GM12872 (cell line): ENCODE measurements around the gene TLN1.

Experiments
- CTCF ChIP-seq: IDR thresholded peaks from 3 replicates; pipeline ENCODE4 v1.5.1; 2011; ENCODE audit warnings: low read depth, mild to moderate bottlenecking, low read length, moderate library complexity; ENCODE audit not compliant: insufficient read depth

The TLN1 gene

DNA sequence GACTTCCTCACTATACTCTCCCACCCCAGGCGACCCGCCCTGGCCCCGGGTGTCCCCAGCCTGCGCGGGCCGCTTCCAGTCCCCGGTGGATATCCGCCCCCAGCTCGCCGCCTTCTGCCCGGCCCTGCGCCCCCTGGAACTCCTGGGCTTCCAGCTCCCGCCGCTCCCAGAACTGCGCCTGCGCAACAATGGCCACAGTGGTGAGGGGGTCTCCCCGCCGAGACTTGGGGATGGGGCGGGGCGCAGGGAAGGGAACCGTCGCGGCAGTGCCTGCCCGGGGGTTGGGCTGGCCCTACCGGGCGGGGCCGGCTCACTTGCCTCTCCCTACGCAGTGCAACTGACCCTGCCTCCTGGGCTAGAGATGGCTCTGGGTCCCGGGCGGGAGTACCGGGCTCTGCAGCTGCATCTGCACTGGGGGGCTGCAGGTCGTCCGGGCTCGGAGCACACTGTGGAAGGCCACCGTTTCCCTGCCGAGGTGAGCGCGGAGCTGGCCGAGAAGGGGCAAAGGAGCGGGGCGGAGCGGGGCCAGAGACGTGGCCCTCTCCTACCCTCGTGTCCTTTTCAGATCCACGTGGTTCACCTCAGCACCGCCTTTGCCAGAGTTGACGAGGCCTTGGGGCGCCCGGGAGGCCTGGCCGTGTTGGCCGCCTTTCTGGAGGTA, 56.1 kb downstream of the TLN1 start:
- TF ChIP-seq CTCF: no peak

- TF ChIP-seq CTCF: no peak
Measured at GRCh38 chr9:35675204-35675603, 56.8 kb downstream of the TLN1 start.

DNA sequence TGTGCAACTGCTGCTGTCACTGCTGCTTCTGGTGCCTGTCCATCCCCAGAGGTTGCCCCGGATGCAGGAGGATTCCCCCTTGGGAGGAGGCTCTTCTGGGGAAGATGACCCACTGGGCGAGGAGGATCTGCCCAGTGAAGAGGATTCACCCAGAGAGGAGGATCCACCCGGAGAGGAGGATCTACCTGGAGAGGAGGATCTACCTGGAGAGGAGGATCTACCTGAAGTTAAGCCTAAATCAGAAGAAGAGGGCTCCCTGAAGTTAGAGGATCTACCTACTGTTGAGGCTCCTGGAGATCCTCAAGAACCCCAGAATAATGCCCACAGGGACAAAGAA, 58.0 kb downstream of the TLN1 start:
- TF ChIP-seq CTCF: no peak

- no peak for TF ChIP-seq CTCF
Measured at GRCh38 chr9:35673132-35674024, 58.6 kb downstream of the TLN1 start, which contains the start of gene CA9. Gene CA9, plus strand, starts transcription at chr9:35673928. Its CDS starts 32 bp downstream, at chr9:35673960.

GRCh38 chr9:35669331-35670145, 62.5 kb downstream of the TLN1 start:
- TF ChIP-seq CTCF: no peak

GRCh38 chr9:35667939-35668338, 64.1 kb downstream of the TLN1 start:
- TF ChIP-seq CTCF: no peak

DNA sequence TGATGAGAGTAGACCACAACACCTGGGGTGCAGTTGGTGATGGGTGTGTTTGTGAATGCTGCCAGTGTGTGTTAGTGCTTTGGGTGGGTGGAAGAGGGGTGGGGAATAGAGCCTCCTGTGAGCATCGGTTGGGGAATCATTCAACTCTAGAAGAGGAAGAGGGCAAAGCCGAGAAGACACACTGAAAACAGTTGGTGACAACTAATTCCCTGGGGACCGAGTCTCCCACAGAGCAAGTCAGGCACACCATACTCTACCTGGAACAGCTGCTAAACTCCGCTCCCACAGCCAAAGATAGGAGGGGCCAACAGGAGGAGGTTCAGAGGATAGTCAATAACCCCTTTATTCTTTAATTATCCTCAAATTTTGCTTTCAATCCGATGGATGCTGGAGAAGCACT, 65.4 kb downstream of the TLN1 start:
- no peak for TF ChIP-seq CTCF
